Endodermal cell (in vitro differentiated cells): Measurements from ENCODE around the gene TMEM40. TPM values are rescaled to one million over a fixed set of nuclear protein-coding genes. Genes with fewer than 3 reads are reported as not detected.
"Not testable (repeated sequence)": the region's sequence is repeated elsewhere in the genome, so short reads cannot be mapped to it uniquely, and the experiment has no call there.

Experiments used
- DNase-seq: peaks from one replicate; pipeline ENCODE4 v3.0.0-alpha.2; 2017
- H3K27ac ChIP-seq: 2 replicates; pipeline ENCODE4 v1.5.1; 2013; ENCODE audit warnings: mild to moderate bottlenecking, low read depth, low read length, moderate library complexity
- H3K27me3 ChIP-seq: 2 replicates; pipeline ENCODE4 v1.6.1; 2013; ENCODE audit warnings: mild to moderate bottlenecking, low read length, moderate library complexity; ENCODE audit not compliant: insufficient read depth, control insufficient read depth, poor library complexity, severe bottlenecking
- H3K36me3 ChIP-seq: 2 replicates; pipeline ENCODE4 v1.7.0; 2013; ENCODE audit warnings: mild to moderate bottlenecking, low read length, moderate library complexity; ENCODE audit not compliant: control insufficient read depth, insufficient read depth
- H3K4me1 ChIP-seq: one replicate; pipeline ENCODE4 v1.7.0; 2013; ENCODE audit warnings: low read length; ENCODE audit not compliant: control insufficient read depth, insufficient read depth
- H3K4me3 ChIP-seq: 2 replicates; pipeline ENCODE4 v1.5.1; 2013; ENCODE audit warnings: mild to moderate bottlenecking, low read length, moderate library complexity
- H3K9ac ChIP-seq: 2 replicates; pipeline ENCODE4 v1.6.1; 2013; ENCODE audit warnings: mild to moderate bottlenecking, low read length, moderate library complexity; ENCODE audit not compliant: poor library complexity, severe bottlenecking; ENCODE audit errors: extremely low read depth
- H3K9me3 ChIP-seq: 2 replicates; pipeline ENCODE4 v1.6.1; 2013; ENCODE audit warnings: mild to moderate bottlenecking, low read length, moderate library complexity; ENCODE audit not compliant: control insufficient read depth
- H3K27ac Mint-ChIP-seq: 2 replicates; pipeline ENCODE4 v1.8.0; 2020; ENCODE audit warnings: mixed read lengths
- H3K27me3 Mint-ChIP-seq: 2 replicates; pipeline ENCODE4 v1.8.0; 2021; ENCODE audit warnings: mild to moderate bottlenecking, mixed read lengths; ENCODE audit not compliant: insufficient read depth
- H3K36me3 Mint-ChIP-seq: 2 replicates; pipeline ENCODE4 v1.8.0; 2020; ENCODE audit warnings: low read depth, mixed read lengths
- H3K4me1 Mint-ChIP-seq: 2 replicates; pipeline ENCODE4 v1.8.0; 2020; ENCODE audit warnings: mixed read lengths
- H3K4me3 Mint-ChIP-seq: 2 replicates; pipeline ENCODE4 v1.8.0; 2020; ENCODE audit warnings: mild to moderate bottlenecking, moderate library complexity, mixed read lengths
- H3K9me3 Mint-ChIP-seq: 2 replicates; pipeline ENCODE4 v1.8.0; 2020; ENCODE audit warnings: mild to moderate bottlenecking, mixed read lengths
- CTCF ChIP-seq: fragments of 200-600 bp; sonication (generic); conservative IDR thresholded peaks from 2 replicates; pipeline ENCODE4 v1.5.0; 2021; ENCODE audit warnings: antibody characterized with exemption, mild to moderate bottlenecking
- WGBS, 2 experiments: methylation state at CpG; one replicate each; pipeline versions ENCODE4 v1.1.5 to v1.1.7; 2013; ENCODE audit warnings: missing lambda C conversion rate in 2 of 2, mixed read lengths in 1 of 2; ENCODE audit not compliant: insufficient coverage in 1 of 2, insufficient read length in 1 of 2; 5-methylcytosine and 5-hydroxymethylcytosine counted together
- total RNA-seq, 2 donors: library from RNA; stranded (reverse); fragmentation: NEBNext Ultra II Directional in 1 of 2; extraction: Animal tissue kit (Norgen Biotek cat#: 25700) in 1 of 2; gene quantifications; 2 replicates in 1 of 2; 3 replicates in 1 of 2; pipeline ENCODE4 v1.2.1, GENCODE V29; 2021

TMEM40 gene
- total RNA-seq, 2 donors from 2014 or later, result not detected

- Histone ChIP-seq H3K27me3 (no peaks in the 10 kb centered on the region), H3K36me3 (no peaks in the 10 kb centered on the region), H3K9me3 (peaks cover 6% of the 10 kb centered on the region), H3K4me1 (peaks cover 3% of the 10 kb centered on the region), H3K27ac (no peak overlapping the region), H3K9ac (no peak overlapping the region), H3K4me3 (no peak overlapping the region)
- DNase-seq, result no peak
- H3K27ac Mint-ChIP-seq, result no peak overlapping the region
- peaks cover 3% of the 10 kb centered on the region for H3K4me1 Mint-ChIP-seq
- peaks cover 2% of the 10 kb centered on the region for H3K27me3 Mint-ChIP-seq
- no peak overlapping the region for H3K4me3 Mint-ChIP-seq
- H3K9me3 Mint-ChIP-seq, result no peaks in the 10 kb centered on the region
- TF ChIP-seq CTCF, result no peak
- 87 to 88% methylated on average over 4 of the region's 4 CpGs for WGBS, 2 experiments
- H3K36me3 Mint-ChIP-seq, result no peaks in the 10 kb centered on the region
Measured at GRCh38 chr3:12780751-12781150, 21.7 kb upstream of the TMEM40 start.

DNA sequence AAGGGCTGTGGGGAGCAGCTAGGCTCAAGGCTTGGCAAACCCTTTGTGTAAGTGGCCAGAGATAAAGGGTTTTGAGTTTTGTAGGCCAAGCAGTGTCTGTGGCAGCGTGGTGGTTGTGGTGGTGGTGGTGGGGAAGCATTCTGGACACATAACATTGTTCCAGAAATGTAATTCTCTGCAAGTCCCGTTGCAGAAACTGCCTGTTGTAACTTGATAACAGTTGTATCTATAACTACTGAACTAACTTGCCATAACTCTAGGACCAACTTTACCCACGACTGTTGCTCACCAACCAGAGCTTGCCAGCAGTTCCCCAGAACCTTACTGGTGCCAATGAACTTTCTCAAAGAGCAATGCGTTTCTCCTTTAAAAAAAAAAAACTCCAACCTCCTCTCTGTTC, 18.1 kb upstream of the TMEM40 start:
- Histone ChIP-seq H3K4me3 (no peak overlapping the region), H3K27me3 (no peaks in the 10 kb centered on the region), H3K27ac (no peak overlapping the region), H3K4me1 (peaks cover under 1% of the 10 kb centered on the region), H3K9me3 (peaks cover 3% of the 10 kb centered on the region), H3K9ac (no peak overlapping the region), H3K36me3 (no peaks in the 10 kb centered on the region)
- 84 to 90% methylated on average over 3 to 4 of the region's 4 CpGs for WGBS, 2 experiments
- no peaks in the 10 kb centered on the region for H3K9me3 Mint-ChIP-seq
- no peak for DNase-seq
- H3K36me3 Mint-ChIP-seq, result no peaks in the 10 kb centered on the region
- H3K27me3 Mint-ChIP-seq, result peaks cover 10% of the 10 kb centered on the region
- no peaks in the 10 kb centered on the region for H3K4me1 Mint-ChIP-seq
- no peak for TF ChIP-seq CTCF
- no peak overlapping the region for H3K27ac Mint-ChIP-seq
- no peak overlapping the region for H3K4me3 Mint-ChIP-seq

DNA sequence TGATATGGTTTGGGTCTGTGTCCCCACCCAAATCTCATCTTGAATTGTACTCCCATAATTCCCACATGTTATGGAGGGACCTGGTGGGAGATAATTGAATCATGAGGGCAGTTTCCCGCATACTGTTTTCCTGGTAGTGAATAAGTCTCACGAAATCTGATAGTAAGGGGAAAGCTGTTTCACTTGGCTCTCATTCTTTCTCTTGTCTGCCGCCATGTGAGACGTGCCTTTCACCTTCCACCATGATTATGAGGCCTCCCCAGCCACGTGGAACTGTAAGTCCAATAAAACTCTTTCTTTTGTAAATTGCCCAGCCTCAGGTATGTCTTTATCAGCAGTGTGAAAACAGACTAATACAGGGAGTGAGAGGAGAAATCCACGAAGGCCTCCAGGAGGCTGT, 16.9 kb upstream of the TMEM40 start:
- not testable (repeated sequence) for H3K9ac ChIP-seq, H3K4me3 Mint-ChIP-seq, H3K4me1 Mint-ChIP-seq, H3K9me3 ChIP-seq, H3K27ac Mint-ChIP-seq, H3K4me1 ChIP-seq, DNase-seq, H3K9me3 Mint-ChIP-seq, H3K27me3 ChIP-seq, H3K36me3 Mint-ChIP-seq, H3K4me3 ChIP-seq, H3K27me3 Mint-ChIP-seq, H3K36me3 ChIP-seq, H3K27ac ChIP-seq
- WGBS, 2 experiments, result 78 to 80% methylated on average over 5 to 6 of the region's 6 CpGs

DNA sequence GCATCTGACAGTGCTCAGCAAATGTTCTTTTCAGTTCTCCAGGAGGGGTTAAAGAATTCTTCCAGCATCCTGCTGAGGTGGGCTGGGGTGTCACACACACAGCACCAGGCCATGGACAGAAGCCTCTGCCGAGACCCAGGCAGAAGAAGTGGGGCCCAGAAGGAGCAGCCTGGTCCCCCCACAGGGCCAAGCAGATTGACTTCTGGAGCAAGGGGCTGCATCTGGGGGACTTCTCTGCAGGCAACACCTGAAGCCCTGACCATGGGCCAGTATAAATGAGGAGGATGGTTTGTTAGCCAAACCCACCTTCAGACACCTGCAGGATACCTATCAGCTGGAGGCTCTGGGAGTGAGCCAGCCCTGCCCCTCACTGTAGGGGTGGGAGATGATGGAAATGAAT, 16.2 kb upstream of the TMEM40 start:
- no peaks in the 10 kb centered on the region for H3K9me3 ChIP-seq
- no peaks in the 10 kb centered on the region for H3K4me1 ChIP-seq
- H3K4me3 ChIP-seq, result no peak overlapping the region
- Mint-ChIP-seq H3K27me3 (peaks cover 10% of the 10 kb centered on the region), H3K4me3 (no peak overlapping the region), H3K36me3 (no peaks in the 10 kb centered on the region), H3K9me3 (no peaks in the 10 kb centered on the region), H3K4me1 (no peaks in the 10 kb centered on the region), H3K27ac (no peak overlapping the region)
- H3K36me3 ChIP-seq, result no peaks in the 10 kb centered on the region
- TF ChIP-seq CTCF, result no peak
- 56 to 75% methylated on average over 1 of the region's 1 CpG for WGBS, 2 experiments
- no peak for DNase-seq
- no peak overlapping the region for H3K27ac ChIP-seq
- H3K9ac ChIP-seq, result no peak overlapping the region
- no peaks in the 10 kb centered on the region for H3K27me3 ChIP-seq
